Testis (tissue), 3 donors: Measurements from ENCODE around the gene TCF20. TPM values are rescaled to one million over a fixed set of nuclear protein-coding genes. Genes with fewer than 3 reads are reported as not detected.

ENCODE experiments used
- DNase-seq: peaks from one replicate; pipeline ENCODE4 v3.0.0-alpha.2; 2019
- H3K27ac ChIP-seq, 2 donors: fragments of 200-600 bp; sonication (generic); one replicate each; pipeline ENCODE4 v1.5.1; 2019
- H3K27me3 ChIP-seq: fragments of 200-600 bp; sonication (generic); one replicate; pipeline ENCODE4 v1.5.1; 2019
- H3K36me3 ChIP-seq: fragments of 200-600 bp; sonication (generic); one replicate; pipeline ENCODE4 v1.5.1; 2017; ENCODE audit warnings: low read depth; ENCODE audit errors: missing control alignments
- H3K4me1 ChIP-seq: fragments of 200-600 bp; sonication (generic); one replicate; pipeline ENCODE4 v1.5.1; 2019
- H3K4me3 ChIP-seq, 2 donors: fragments of 200-600 bp; sonication (generic); one replicate each; pipeline ENCODE4 v1.5.1; 2017 to 2019
- H3K9me3 ChIP-seq: fragments of 200-600 bp; sonication (generic); one replicate; pipeline ENCODE4 v1.5.1; 2017
- CTCF ChIP-seq, 3 experiments: fragments of 450-650 bp in 2 of 3; fragments of 200-600 bp in 1 of 3; sonication (generic) in 1 of 3; IDR thresholded peaks; one replicate each; pipeline ENCODE4 v1.5.1; 2016 to 2019; ENCODE audit warnings: antibody characterized with exemption in 3 of 3, mild to moderate bottlenecking in 2 of 3, moderate library complexity in 1 of 3
- POLR2A ChIP-seq: fragments of 450-650 bp; IDR thresholded peaks from one replicate; pipeline ENCODE4 v1.6.1; 2017; ENCODE audit warnings: antibody characterized with exemption, mild to moderate bottlenecking, moderate library complexity
- whole genome bisulfite sequencing, 2 donors: methylation state at CpG; one replicate each; pipeline ENCODE4 v1.1.5; 2018; 5-methylcytosine and 5-hydroxymethylcytosine counted together
- intact Hi-C: fragments of 100-400 bp; cut with DNase I; formaldehyde crosslinking; loops from one replicate; pipeline ENCODE4 v1.15.1; 2023; ENCODE audit warnings: low total_unique reads
- polyA plus RNA-seq: library from polyadenylated mRNA; stranded (reverse); fragments of 350-450 nt; fragmentation: Illumina TruSeq; extraction: RNeasy Lipid Tissue Mini Kit (QIAGEN cat#74804); gene quantifications from one replicate; pipeline ENCODE4 v1.2.3, GENCODE V29; 2014; ENCODE audit warnings: low read depth, low replicate concordance; ENCODE audit not compliant: insufficient read depth
- total RNA-seq, 2 donors: library from RNA; depleted of rRNA; stranded (reverse); fragments of >200 nt; gene quantifications; one replicate each; pipeline ENCODE4 v1.2.3, GENCODE V29; 2016

The TCF20 gene
- total and polyA plus RNA-seq, 3 donors from 2014 or later, result 40.5 to 44.8 (median 41.6) TPM

GRCh38 chr22:42281706-42282251, 11.3 kb upstream of the TCF20 start:
- WGBS, 2 donors, result 77 to 91% methylated on average over 4 of the region's 4 CpGs
- no peak for TF ChIP-seq POLR2A
- no peak for TF ChIP-seq CTCF (IDR thresholded peaks at IDR 0.05)
- H3K27ac ChIP-seq, result no peak overlapping the region
- H3K4me3 ChIP-seq, result no peak overlapping the region
- intact Hi-C loops, result no loop called here
- H3K27me3 ChIP-seq, result no peaks in the 10 kb centered on the region
- DNase-seq, result no peak
- peaks cover 6% of the 10 kb centered on the region for H3K4me1 ChIP-seq
- no peaks in the 10 kb centered on the region for H3K9me3 ChIP-seq
- H3K36me3 ChIP-seq, result no peaks in the 10 kb centered on the region

GRCh38 chr22:42281284-42281683, 10.8 kb upstream of the TCF20 start:
- WGBS, 2 donors, result 93 to 96% methylated on average over 10 of the region's 10 CpGs
- Histone ChIP-seq H3K4me3 (no peak overlapping the region), H3K4me1 (peaks cover 6% of the 10 kb centered on the region), H3K27me3 (no peaks in the 10 kb centered on the region), H3K9me3 (no peaks in the 10 kb centered on the region), H3K27ac (no peak overlapping the region), H3K36me3 (no peaks in the 10 kb centered on the region)
- intact Hi-C loops, result no loop called here
- TF ChIP-seq CTCF (IDR thresholded peaks at IDR 0.05) (no peak), POLR2A (no peak)
- DNase-seq, result no peak

- no peak overlapping the region for H3K4me3 ChIP-seq
- no peaks in the 10 kb centered on the region for H3K36me3 ChIP-seq
- 93 to 96% methylated on average over 3 to 5 of the region's 5 CpGs for WGBS, 2 donors
- no peaks in the 10 kb centered on the region for H3K27me3 ChIP-seq
- intact Hi-C loops, result no loop called here
- H3K4me1 ChIP-seq, result peaks cover 6% of the 10 kb centered on the region
- TF ChIP-seq CTCF (IDR thresholded peaks at IDR 0.05) (no peak), POLR2A (no peak)
- no peaks in the 10 kb centered on the region for H3K9me3 ChIP-seq
- no peak overlapping the region for H3K27ac ChIP-seq
- DNase-seq, result no peak
Observed at GRCh38 chr22:42280836-42281235, 10.4 kb upstream of the TCF20 start.

GRCh38 chr22:42280140-42280539, 9.7 kb upstream of the TCF20 start:
- Histone ChIP-seq H3K36me3 (no peaks in the 10 kb centered on the region), H3K9me3 (no peaks in the 10 kb centered on the region), H3K4me3 (no peak overlapping the region), H3K4me1 (peaks cover 6% of the 10 kb centered on the region), H3K27me3 (no peaks in the 10 kb centered on the region), H3K27ac (no peak overlapping the region)
- DNase-seq, result no peak
- 91 to 93% methylated on average over 9 of the region's 9 CpGs for WGBS, 2 donors
- TF ChIP-seq POLR2A, result no peak
- TF ChIP-seq CTCF (IDR thresholded peaks at IDR 0.05), result no peak
- intact Hi-C loops, result no loop called here

- no peak for DNase-seq
- Histone ChIP-seq H3K4me3 (no peak overlapping the region), H3K36me3 (no peaks in the 10 kb centered on the region), H3K9me3 (no peaks in the 10 kb centered on the region), H3K27me3 (no peaks in the 10 kb centered on the region), H3K27ac (no peak overlapping the region), H3K4me1 (peaks cover 6% of the 10 kb centered on the region)
- 89 to 91% methylated on average over 8 to 13 of the region's 13 CpGs for WGBS, 2 donors
- TF ChIP-seq POLR2A, result no peak
- intact Hi-C loops, result no loop called here
Observed at GRCh38 chr22:42279425-42280020, 9.1 kb upstream of the TCF20 start.
